ENCODE data around the gene AMN1.

The AMN1 gene

GRCh38 chr12:31626270-31626995 lies 102.4 kb downstream of the AMN1 start:
- no peak for DNase-seq (ENCODE audit: low read depth)
- Histone ChIP-seq H3K36me3 (ENCODE audit: control insufficient read depth, insufficient read depth, low read length, severe bottlenecking) (no peaks in the 10 kb centered on the region), H3K9me3 (ENCODE audit: control insufficient read depth, low read length) (no peaks in the 10 kb centered on the region), H3K4me1 (ENCODE audit: control insufficient read depth, insufficient read depth, low read length) (peaks cover 12% of the 10 kb centered on the region), H3K4me3 (ENCODE audit: low read length) (no peak overlapping the region), H3K9ac (ENCODE audit: low read length) (no peak overlapping the region), H3K27me3 (replicated peaks; ENCODE audit: control insufficient read depth, insufficient read depth, low read length) (no peaks in the 10 kb centered on the region)

- no peak for DNase-seq (ENCODE audit: low read depth)
These were observed 106.8 kb downstream of the AMN1 start for GRCh38 chr12:31622038-31622437.

More at GRCh38 chr12:31622038-31622437, 106.8 kb downstream of the AMN1 start:
- no peak overlapping the region for H3K9ac ChIP-seq (ENCODE audit: low read length)
- peaks cover 8% of the 10 kb centered on the region for H3K4me1 ChIP-seq (ENCODE audit: control insufficient read depth, insufficient read depth, low read length)
- no peak overlapping the region for H3K4me3 ChIP-seq (ENCODE audit: low read length)
- no peaks in the 10 kb centered on the region for H3K9me3 ChIP-seq (ENCODE audit: control insufficient read depth, low read length)
- no peaks in the 10 kb centered on the region for H3K36me3 ChIP-seq (ENCODE audit: control insufficient read depth, insufficient read depth, low read length, severe bottlenecking)
- H3K27me3 ChIP-seq (replicated peaks; ENCODE audit: control insufficient read depth, insufficient read depth, low read length) = no peaks in the 10 kb centered on the region

All from adipocyte (in vitro differentiated cells).